WI38 (cell line): ENCODE measurements around the gene EFHD2.
"Not testable (repeated sequence)": the region's sequence is repeated elsewhere in the genome, so short reads cannot be mapped to it uniquely, and the experiment has no call there.

ENCODE experiments used
- H3K4me3 ChIP-seq: 2 replicates; pipeline ENCODE4 v1.5.1; 2011; ENCODE audit warnings: low read depth, mild to moderate bottlenecking, control low read depth, low read length
- CTCF ChIP-seq: IDR thresholded peaks from 2 replicates; pipeline ENCODE4 v1.5.1; 2012; ENCODE audit warnings: low read depth, mild to moderate bottlenecking, control low read depth, low read length

Gene EFHD2

DNA sequence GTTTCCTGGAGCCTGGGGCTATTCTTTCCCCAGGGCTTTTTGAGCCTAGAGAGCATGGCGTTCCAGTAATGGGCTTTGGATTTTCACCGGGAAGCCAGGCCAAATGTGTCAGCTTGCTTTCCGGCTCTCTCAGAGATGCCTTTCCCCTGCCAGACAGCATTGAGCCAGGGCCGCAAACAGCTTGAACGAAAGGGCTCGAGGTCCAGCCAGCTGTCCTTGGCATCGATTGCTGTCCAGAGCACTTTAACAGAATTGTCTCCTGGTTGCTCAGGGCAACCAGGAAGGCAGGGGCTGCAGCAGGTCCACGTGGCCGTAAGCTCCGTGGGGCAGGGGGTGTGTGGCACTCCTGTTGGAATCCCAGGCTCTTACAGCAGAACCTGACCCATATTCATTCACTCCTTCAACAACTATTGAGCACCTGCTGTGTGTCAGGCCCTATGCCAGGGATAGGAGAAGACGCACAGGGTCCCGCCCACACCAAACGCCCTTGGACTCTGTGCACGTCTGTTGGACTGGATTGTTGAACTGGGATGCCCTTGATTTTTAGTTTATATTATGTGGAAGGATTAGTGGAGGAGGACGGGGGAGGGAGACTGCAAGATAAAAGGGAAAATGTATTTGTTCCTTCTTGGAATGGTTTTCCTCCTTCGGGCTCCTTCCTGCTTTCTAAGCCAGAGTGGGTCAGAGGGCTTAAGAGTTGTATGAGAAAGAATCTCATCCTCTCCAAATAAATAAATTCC lies 38.7 kb upstream of the EFHD2 start:
- TF ChIP-seq CTCF = no peak

DNA sequence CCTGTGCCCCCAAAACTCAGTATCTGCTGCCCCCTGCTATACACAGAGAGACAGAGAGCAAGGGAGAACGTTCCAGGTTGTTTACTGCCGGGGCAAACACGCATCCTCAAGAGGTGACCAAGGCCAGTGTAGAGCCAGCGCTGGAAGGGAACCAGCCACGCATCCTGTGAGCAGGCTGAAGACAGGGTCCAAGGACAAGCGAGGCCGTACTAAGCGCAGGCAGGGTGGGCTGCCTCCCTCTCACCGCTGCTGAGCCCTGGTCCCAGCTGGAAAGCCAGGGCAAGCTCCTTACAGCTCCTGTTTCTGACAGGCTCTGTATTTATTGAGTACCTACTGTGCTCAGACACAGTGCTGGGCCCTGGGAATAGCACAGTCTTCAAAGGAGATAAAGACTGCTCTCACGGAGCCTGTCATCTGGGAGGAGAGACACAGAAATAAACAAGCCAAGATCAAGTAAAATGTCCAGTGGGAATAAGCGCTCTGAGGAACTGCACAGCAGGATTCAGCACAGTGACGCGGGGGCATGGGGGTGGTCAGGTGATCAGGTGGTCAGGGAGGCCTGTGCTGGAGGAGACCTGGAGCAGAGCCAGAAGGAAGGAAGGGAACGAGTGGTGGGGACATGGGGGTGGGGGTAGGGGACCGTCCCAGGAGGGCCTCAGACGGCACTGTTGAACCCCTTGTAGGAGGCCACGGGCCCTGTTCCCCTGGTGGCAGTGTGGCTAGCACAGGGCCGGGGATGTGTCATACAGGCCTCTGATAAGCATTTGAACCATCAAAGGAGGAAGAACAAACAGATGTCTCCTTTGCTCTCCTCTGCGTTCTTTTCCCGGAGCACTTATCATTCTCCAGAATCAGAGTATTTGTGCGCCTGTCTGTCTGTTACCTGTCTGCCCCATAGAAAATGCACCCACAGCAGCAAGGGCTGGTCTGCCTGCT lies 37.8 kb upstream of the EFHD2 start:
- H3K4me3 ChIP-seq = no peak overlapping the region
- TF ChIP-seq CTCF = no peak

More for the DNA sequence above, 38.7 kb upstream of the EFHD2 start:
- H3K4me3 ChIP-seq = no peak overlapping the region

DNA sequence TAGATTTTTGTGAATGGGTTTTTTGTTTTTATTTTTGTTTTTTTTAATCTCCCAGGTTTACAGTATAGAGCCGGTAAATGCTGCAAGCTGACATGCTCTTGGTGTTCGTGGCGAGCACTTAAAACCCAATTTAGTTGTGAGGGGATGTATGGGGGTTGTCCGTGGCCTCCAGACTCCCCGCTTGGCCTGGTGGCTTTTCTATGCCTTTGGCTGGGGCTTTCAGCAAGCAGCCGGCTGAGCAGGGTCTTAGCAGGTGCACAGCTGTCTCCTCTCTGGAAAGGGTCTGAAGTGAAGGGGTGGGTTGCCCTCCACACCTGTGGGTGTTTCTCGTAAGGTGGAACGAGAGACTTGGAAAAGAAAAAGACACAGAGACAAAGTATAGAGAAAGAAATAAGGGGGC lies 31.0 kb upstream of the EFHD2 start:
- TF ChIP-seq CTCF = no peak
- H3K4me3 ChIP-seq = no peak overlapping the region

GRCh38 chr1:15379151-15379550 lies 30.5 kb upstream of the EFHD2 start:
- H3K4me3 ChIP-seq = not testable (repeated sequence)

- no peak for TF ChIP-seq CTCF
- H3K4me3 ChIP-seq = no peak overlapping the region
Observed at GRCh38 chr1:15380601-15381508, 28.8 kb upstream of the EFHD2 start.

DNA sequence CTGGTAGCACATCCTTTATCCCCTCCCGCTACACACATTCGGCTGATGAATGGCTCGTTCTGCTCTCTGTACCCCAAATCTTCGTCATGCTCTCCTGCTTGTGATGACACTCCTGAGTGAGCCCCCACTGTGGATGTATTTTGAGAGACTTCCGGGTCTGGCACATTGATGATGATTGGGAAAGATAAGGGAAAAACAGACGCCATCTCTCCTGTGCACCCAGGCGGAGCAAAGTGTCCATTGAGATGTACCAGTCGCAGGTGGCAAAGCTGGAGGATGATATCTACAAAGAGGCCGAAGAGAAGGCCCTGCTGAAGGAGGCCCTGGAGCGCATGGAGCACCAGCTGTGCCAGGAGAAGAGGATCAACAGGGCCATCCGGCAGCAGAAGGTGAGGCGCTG lies 27.9 kb upstream of the EFHD2 start:
- H3K4me3 ChIP-seq = no peak overlapping the region

More for the DNA sequence above, 27.9 kb upstream of the EFHD2 start:
- no peak for TF ChIP-seq CTCF
